Vagina (tissue), 2 donors: ENCODE measurements around the gene MEF2A. TPM values are rescaled to one million over a fixed set of nuclear protein-coding genes. Genes with fewer than 3 reads are reported as not detected.

Experiments
- DNase-seq, 2 donors: peaks; one replicate each; pipeline ENCODE4 v3.0.0-alpha.2; 2017; ENCODE audit errors: extremely low spot score in 2 of 2
- H3K27ac ChIP-seq: fragments of 200-600 bp; sonication (generic); one replicate; pipeline ENCODE4 v1.5.1; 2019
- H3K27me3 ChIP-seq: fragments of 200-600 bp; sonication (generic); one replicate; pipeline ENCODE4 v1.5.1; 2019
- H3K36me3 ChIP-seq, 2 donors: fragments of 200-600 bp; sonication (generic); one replicate each; pipeline ENCODE4 v1.5.1; 2017 to 2019
- H3K4me1 ChIP-seq: fragments of 200-600 bp; sonication (generic); one replicate; pipeline ENCODE4 v1.5.1; 2019
- H3K4me3 ChIP-seq, 2 donors: fragments of 200-600 bp; sonication (generic); 1 replicate in 1 of 2; 2 replicates in 1 of 2; pipeline ENCODE4 v1.5.1; 2016 to 2019
- H3K9me3 ChIP-seq: fragments of 200-600 bp; sonication (generic); one replicate; pipeline ENCODE4 v1.5.1; 2019
- POLR2A ChIP-seq, 2 donors: fragments of 450-650 bp; IDR thresholded peaks; one replicate each; pipeline ENCODE4 v1.6.1; 2017; ENCODE audit warnings: antibody characterized with exemption in 2 of 2, mild to moderate bottlenecking in 2 of 2, moderate library complexity in 2 of 2
- POLR2AphosphoS5 ChIP-seq, 2 donors: sonication (generic); formaldehyde crosslinking; IDR thresholded peaks; one replicate each; pipeline ENCODE4 v1.9.0; 2017; ENCODE audit warnings: antibody characterized with exemption in 2 of 2, mild to moderate bottlenecking in 2 of 2, low read depth in 1 of 2; ENCODE audit not compliant: insufficient read depth in 1 of 2
- intact Hi-C: fragments of 100-400 bp; cut with DNase I; formaldehyde crosslinking; loops from one replicate; pipeline ENCODE4 v1.15.1; 2023
- total RNA-seq: library from RNA; depleted of rRNA; stranded (reverse); fragments of >200 nt; gene quantifications from one replicate; pipeline ENCODE4 v1.2.3, GENCODE V29; 2016
- TF ChIP-seq, protein P1 (sequence below), 3 experiments: fragments of 450-650 bp in 2 of 3; fragments of 200-600 bp in 1 of 3; sonication (generic) in 1 of 3; IDR thresholded peaks; one replicate each; pipeline ENCODE4 v1.5.1; 2017 to 2019; ENCODE audit warnings: antibody characterized with exemption in 3 of 3, mild to moderate bottlenecking in 2 of 3, moderate library complexity in 2 of 3

MEF2A gene
- total RNA-seq, 1 donor from 2014 or later = 51.3 TPM

DNA sequence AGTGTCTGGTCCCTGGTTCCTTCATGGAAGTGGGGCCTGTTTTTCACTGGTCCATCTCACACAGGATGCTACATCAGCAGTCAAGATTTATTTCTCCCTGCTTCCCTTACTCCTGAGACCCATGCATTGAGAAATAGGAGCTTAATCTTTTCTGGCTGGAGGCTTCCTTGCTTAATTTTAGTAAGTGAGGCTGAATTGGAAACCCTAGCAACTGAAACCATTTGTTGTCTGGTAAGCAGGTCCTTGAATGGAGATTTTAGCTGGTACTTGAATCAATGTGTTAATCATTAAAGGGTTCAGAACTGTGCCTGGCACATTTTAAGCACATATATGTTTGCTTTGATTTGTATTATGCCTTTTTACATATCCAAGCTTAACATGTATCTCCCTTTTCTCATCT is 20.2 kb upstream of the MEF2A start:
- intact Hi-C loops = no loop called here
- H3K27me3 ChIP-seq = no peaks in the 10 kb centered on the region

DNA sequence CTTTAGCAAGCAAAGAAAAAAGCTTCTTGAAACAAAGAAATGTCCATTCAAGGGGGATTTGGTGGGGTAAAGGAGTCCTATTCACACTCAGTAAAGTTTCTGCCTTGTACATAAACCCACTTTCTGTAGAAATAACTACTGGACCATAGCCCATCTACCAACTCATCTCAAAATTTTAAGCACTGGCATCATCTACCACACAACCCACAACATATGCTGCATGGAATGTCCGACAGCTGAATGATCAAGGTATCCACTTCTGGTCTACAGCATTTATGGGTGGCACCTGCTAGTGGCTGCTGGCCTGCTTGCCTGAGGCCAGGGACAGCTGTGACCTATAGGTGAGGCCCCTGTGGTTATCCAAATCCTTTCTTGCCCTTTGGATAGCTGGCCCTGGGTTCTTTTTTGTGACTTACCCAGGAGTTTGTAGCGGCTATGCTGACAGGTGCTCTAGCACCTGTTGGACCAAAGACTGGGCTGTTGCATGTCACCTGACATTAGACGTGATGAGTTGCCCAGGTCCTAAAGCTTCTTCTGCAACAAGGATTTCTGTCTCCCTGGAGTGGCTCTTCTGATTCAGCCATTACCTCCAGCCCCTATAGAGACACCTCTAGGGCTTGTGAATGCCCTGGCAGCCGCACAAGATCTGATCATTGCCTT is 19.2 kb upstream of the MEF2A start:
- intact Hi-C loops = no loop called here
- Histone ChIP-seq H3K9me3 (no peaks in the 10 kb centered on the region), H3K4me1 (no peaks in the 10 kb centered on the region), H3K27ac (no peak overlapping the region), H3K36me3 (no peaks in the 10 kb centered on the region), H3K27me3 (no peaks in the 10 kb centered on the region), H3K4me3 (no peak overlapping the region)
- DNase-seq = no peak
- TF ChIP-seq POLR2A (IDR thresholded peaks at IDR 0.05) (no peak), POLR2AphosphoS5 (IDR thresholded peaks at IDR 0.05; ENCODE audit: insufficient read depth in 1 of 2, low read depth in 1 of 2) (no peak)
- TF ChIP-seq, protein P1, sequence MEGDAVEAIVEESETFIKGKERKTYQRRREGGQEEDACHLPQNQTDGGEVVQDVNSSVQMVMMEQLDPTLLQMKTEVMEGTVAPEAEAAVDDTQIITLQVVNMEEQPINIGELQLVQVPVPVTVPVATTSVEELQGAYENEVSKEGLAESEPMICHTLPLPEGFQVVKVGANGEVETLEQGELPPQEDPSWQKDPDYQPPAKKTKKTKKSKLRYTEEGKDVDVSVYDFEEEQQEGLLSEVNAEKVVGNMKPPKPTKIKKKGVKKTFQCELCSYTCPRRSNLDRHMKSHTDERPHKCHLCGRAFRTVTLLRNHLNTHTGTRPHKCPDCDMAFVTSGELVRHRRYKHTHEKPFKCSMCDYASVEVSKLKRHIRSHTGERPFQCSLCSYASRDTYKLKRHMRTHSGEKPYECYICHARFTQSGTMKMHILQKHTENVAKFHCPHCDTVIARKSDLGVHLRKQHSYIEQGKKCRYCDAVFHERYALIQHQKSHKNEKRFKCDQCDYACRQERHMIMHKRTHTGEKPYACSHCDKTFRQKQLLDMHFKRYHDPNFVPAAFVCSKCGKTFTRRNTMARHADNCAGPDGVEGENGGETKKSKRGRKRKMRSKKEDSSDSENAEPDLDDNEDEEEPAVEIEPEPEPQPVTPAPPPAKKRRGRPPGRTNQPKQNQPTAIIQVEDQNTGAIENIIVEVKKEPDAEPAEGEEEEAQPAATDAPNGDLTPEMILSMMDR (IDR thresholded peaks at IDR 0.05) = no peak

More for the DNA sequence above, 20.2 kb upstream of the MEF2A start:
- no peak for DNase-seq
- no peaks in the 10 kb centered on the region for H3K9me3 ChIP-seq
- TF ChIP-seq, protein P1 (IDR thresholded peaks at IDR 0.05) = no peak
- TF ChIP-seq POLR2AphosphoS5 (IDR thresholded peaks at IDR 0.05; ENCODE audit: insufficient read depth in 1 of 2, low read depth in 1 of 2) = no peak
- no peak for TF ChIP-seq POLR2A (IDR thresholded peaks at IDR 0.05)
- no peaks in the 10 kb centered on the region for H3K4me1 ChIP-seq
- no peak overlapping the region for H3K27ac ChIP-seq
- no peaks in the 10 kb centered on the region for H3K36me3 ChIP-seq
- H3K4me3 ChIP-seq = no peak overlapping the region

DNA sequence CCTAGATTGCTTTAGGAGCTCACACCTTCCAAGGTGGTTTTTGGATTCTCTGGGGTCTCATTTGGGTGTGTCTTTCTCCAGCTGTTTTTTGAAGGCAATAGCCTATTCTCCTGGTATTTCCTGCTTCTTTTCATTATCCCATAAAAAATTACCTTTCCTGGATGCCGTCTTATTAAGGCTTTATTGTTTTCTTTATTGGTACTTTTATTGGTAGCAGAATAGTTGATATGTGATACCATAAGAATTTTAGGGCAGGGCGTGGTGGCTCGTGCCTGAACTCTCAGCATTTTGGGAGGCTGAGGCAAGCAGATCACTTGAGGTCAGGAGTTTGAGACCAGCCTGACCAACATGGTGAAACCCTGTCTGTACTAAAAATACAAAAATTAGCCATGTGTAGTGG is 18.3 kb upstream of the MEF2A start:
- intact Hi-C loops = no loop called here
- Histone ChIP-seq H3K9me3 (no peaks in the 10 kb centered on the region), H3K27me3 (no peaks in the 10 kb centered on the region), H3K4me3 (no peak overlapping the region), H3K27ac (no peak overlapping the region), H3K4me1 (no peaks in the 10 kb centered on the region), H3K36me3 (no peaks in the 10 kb centered on the region)
- DNase-seq = no peak
- TF ChIP-seq POLR2A (IDR thresholded peaks at IDR 0.05) (no peak), POLR2AphosphoS5 (IDR thresholded peaks at IDR 0.05; ENCODE audit: insufficient read depth in 1 of 2, low read depth in 1 of 2) (no peak)
- TF ChIP-seq, protein P1 (IDR thresholded peaks at IDR 0.05) = no peak

DNA sequence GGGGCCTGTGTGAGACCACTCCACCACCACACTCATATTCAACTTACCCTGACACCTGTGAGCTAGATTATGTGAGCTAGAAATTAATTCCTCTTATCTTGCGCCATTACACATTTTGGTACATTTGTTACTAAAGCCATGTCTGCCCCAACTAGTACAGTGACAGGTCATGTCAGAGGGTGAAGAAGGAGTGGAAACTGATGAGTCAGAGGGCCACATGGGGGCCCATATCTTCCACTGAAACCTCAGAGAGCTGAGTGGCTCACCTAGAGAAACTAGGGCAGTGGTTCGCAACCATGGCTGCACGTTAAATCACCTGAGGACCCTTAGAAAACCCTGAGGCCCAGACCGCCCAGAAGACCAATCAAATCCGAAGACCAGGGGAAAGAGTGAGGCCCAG is 15.7 kb upstream of the MEF2A start:
- H3K27me3 ChIP-seq = no peaks in the 10 kb centered on the region
- H3K36me3 ChIP-seq = no peaks in the 10 kb centered on the region
- H3K4me3 ChIP-seq = no peak overlapping the region
- peaks cover 8% of the 10 kb centered on the region for H3K4me1 ChIP-seq
- no peak for DNase-seq
- TF ChIP-seq POLR2A (IDR thresholded peaks at IDR 0.05) (no peak), POLR2AphosphoS5 (IDR thresholded peaks at IDR 0.05; ENCODE audit: insufficient read depth in 1 of 2, low read depth in 1 of 2) (no peak)
- TF ChIP-seq, protein P1 (IDR thresholded peaks at IDR 0.05) = no peak
- no peak overlapping the region for H3K27ac ChIP-seq
- intact Hi-C loops = no loop called here
- H3K9me3 ChIP-seq = no peaks in the 10 kb centered on the region

DNA sequence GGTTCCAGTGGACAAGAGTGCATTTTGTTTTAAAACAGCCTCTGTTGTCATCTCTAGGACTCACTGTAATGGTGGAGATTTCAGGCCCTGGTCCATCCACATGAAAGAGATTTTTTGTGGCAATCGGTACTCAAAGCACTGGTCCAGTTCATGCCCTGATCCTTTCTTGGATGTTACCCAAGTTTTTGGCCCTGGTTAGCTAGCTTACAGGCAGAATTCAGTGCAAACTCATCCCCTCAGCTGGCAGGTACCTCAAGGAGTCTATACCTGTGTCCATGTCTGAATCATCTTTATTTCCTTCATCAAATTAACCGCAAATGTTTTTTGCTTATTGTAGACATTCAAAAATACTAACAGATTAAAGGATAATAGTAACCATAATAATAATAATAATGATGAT is 13.7 kb upstream of the MEF2A start:
- TF ChIP-seq POLR2A (IDR thresholded peaks at IDR 0.05) (no peak), POLR2AphosphoS5 (IDR thresholded peaks at IDR 0.05; ENCODE audit: insufficient read depth in 1 of 2, low read depth in 1 of 2) (no peak)
- TF ChIP-seq, protein P1 (IDR thresholded peaks at IDR 0.05) = no peak
- no peak overlapping the region for H3K4me3 ChIP-seq
- no peaks in the 10 kb centered on the region for H3K27me3 ChIP-seq

More for the DNA sequence above, 13.7 kb upstream of the MEF2A start:
- DNase-seq = no peak
- Histone ChIP-seq H3K36me3 (no peaks in the 10 kb centered on the region), H3K27ac (no peak overlapping the region), H3K9me3 (no peaks in the 10 kb centered on the region), H3K4me1 (peaks cover 18% of the 10 kb centered on the region)
- intact Hi-C loops = no loop called here
